Measurements from ENCODE around the gene C1QTNF3. TPM values are rescaled to one million over a fixed set of nuclear protein-coding genes. Genes with fewer than 3 reads are reported as not detected.

C1QTNF3 gene
- total and polyA plus RNA-seq, 2 experiments from 2014 or later = 1.7 to 2.0 TPM

- DNase-seq (ENCODE audit: low spot score) = no peak
- no peaks in the 10 kb centered on the region for H3K36me3 Mint-ChIP-seq (ENCODE audit: low read depth)
- H3K36me3 ChIP-seq (ENCODE audit: insufficient read depth) = no peaks in the 10 kb centered on the region
- no peaks in the 10 kb centered on the region for H3K9me3 Mint-ChIP-seq
- no peaks in the 10 kb centered on the region for H3K4me1 Mint-ChIP-seq
- no peaks in the 10 kb centered on the region for H3K27me3 ChIP-seq (ENCODE audit: insufficient read depth)
- no peak overlapping the region for H3K27ac ChIP-seq (ENCODE audit: low read depth)
- H3K27ac Mint-ChIP-seq = no peak overlapping the region
- no peaks in the 10 kb centered on the region for H3F3A ChIP-seq (replicated peaks; ENCODE audit: low read depth)
- no peak overlapping the region for H2AFZ ChIP-seq
- no peaks in the 10 kb centered on the region for H4K20me1 ChIP-seq (replicated peaks; ENCODE audit: insufficient read depth)
- H3K4me1 ChIP-seq (ENCODE audit: insufficient read depth) = no peaks in the 10 kb centered on the region
- H3K27me3 Mint-ChIP-seq (ENCODE audit: insufficient read depth, low read depth, poor library complexity) = no peaks in the 10 kb centered on the region
- no peak overlapping the region for H3K4me3 Mint-ChIP-seq
- ATAC-seq = no peak
- TF ChIP-seq, protein P1, sequence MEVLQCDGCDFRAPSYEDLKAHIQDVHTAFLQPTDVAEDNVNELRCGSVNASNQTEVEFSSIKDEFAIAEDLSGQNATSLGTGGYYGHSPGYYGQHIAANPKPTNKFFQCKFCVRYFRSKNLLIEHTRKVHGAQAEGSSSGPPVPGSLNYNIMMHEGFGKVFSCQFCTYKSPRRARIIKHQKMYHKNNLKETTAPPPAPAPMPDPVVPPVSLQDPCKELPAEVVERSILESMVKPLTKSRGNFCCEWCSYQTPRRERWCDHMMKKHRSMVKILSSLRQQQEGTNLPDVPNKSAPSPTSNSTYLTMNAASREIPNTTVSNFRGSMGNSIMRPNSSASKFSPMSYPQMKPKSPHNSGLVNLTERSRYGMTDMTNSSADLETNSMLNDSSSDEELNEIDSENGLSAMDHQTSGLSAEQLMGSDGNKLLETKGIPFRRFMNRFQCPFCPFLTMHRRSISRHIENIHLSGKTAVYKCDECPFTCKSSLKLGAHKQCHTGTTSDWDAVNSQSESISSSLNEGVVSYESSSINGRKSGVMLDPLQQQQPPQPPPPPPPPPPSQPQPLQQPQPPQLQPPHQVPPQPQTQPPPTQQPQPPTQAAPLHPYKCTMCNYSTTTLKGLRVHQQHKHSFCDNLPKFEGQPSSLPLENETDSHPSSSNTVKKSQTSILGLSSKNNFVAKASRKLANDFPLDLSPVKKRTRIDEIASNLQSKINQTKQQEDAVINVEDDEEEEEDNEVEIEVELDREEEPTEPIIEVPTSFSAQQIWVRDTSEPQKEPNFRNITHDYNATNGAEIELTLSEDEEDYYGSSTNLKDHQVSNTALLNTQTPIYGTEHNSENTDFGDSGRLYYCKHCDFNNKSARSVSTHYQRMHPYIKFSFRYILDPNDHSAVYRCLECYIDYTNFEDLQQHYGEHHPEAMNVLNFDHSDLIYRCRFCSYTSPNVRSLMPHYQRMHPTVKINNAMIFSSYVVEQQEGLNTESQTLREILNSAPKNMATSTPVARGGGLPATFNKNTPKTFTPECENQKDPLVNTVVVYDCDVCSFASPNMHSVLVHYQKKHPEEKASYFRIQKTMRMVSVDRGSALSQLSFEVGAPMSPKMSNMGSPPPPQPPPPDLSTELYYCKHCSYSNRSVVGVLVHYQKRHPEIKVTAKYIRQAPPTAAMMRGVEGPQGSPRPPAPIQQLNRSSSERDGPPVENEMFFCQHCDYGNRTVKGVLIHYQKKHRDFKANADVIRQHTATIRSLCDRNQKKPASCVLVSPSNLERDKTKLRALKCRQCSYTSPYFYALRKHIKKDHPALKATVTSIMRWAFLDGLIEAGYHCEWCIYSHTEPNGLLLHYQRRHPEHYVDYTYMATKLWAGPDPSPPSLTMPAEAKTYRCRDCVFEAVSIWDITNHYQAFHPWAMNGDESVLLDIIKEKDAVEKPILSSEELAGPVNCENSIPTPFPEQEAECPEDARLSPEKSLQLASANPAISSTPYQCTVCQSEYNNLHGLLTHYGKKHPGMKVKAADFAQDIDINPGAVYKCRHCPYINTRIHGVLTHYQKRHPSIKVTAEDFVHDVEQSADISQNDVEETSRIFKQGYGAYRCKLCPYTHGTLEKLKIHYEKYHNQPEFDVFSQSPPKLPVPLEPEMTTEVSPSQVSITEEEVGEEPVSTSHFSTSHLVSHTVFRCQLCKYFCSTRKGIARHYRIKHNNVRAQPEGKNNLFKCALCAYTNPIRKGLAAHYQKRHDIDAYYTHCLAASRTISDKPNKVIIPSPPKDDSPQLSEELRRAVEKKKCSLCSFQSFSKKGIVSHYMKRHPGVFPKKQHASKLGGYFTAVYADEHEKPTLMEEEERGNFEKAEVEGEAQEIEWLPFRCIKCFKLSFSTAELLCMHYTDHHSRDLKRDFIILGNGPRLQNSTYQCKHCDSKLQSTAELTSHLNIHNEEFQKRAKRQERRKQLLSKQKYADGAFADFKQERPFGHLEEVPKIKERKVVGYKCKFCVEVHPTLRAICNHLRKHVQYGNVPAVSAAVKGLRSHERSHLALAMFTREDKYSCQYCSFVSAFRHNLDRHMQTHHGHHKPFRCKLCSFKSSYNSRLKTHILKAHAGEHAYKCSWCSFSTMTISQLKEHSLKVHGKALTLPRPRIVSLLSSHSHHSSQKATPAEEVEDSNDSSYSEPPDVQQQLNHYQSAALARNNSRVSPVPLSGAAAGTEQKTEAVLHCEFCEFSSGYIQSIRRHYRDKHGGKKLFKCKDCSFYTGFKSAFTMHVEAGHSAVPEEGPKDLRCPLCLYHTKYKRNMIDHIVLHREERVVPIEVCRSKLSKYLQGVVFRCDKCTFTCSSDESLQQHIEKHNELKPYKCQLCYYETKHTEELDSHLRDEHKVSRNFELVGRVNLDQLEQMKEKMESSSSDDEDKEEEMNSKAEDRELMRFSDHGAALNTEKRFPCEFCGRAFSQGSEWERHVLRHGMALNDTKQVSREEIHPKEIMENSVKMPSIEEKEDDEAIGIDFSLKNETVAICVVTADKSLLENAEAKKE (CRISPR knock-in tag; IDR thresholded peaks at IDR 0.05) = no peak
- TF ChIP-seq ETS1 (IDR thresholded peaks at IDR 0.05) (no peak), NANOG (IDR thresholded peaks at IDR 0.05; ENCODE audit: borderline replicate concordance) (no peak), JUNB (IDR thresholded peaks at IDR 0.05; ENCODE audit: unreplicated experiment) (no peak), EZH2phosphoT487 (IDR thresholded peaks at IDR 0.05; ENCODE audit: unreplicated experiment) (no peak), ZNF114 (CRISPR knock-in tag; IDR thresholded peaks at IDR 0.05) (no peak), EZH2 (IDR thresholded peaks at IDR 0.05; ENCODE audit: low read depth, unreplicated experiment) (no peak), ZNF331 (CRISPR knock-in tag; IDR thresholded peaks at IDR 0.05; ENCODE audit: low read depth) (no peak)
- TF ChIP-seq, protein P2, sequence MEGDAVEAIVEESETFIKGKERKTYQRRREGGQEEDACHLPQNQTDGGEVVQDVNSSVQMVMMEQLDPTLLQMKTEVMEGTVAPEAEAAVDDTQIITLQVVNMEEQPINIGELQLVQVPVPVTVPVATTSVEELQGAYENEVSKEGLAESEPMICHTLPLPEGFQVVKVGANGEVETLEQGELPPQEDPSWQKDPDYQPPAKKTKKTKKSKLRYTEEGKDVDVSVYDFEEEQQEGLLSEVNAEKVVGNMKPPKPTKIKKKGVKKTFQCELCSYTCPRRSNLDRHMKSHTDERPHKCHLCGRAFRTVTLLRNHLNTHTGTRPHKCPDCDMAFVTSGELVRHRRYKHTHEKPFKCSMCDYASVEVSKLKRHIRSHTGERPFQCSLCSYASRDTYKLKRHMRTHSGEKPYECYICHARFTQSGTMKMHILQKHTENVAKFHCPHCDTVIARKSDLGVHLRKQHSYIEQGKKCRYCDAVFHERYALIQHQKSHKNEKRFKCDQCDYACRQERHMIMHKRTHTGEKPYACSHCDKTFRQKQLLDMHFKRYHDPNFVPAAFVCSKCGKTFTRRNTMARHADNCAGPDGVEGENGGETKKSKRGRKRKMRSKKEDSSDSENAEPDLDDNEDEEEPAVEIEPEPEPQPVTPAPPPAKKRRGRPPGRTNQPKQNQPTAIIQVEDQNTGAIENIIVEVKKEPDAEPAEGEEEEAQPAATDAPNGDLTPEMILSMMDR (conservative IDR thresholded peaks at IDR 0.05; ENCODE audit: low read depth in 2 of 2) = no peak
- no peak overlapping the region for H3K4me2 ChIP-seq
- H3K79me2 ChIP-seq (replicated peaks; ENCODE audit: insufficient read depth) = no peaks in the 10 kb centered on the region
- H3K9me2 ChIP-seq (ENCODE audit: insufficient read depth) = no peaks in the 10 kb centered on the region
- no peak overlapping the region for H3K4me3 ChIP-seq
Measured at GRCh38 chr5:34014626-34015025, 28.4 kb downstream of the C1QTNF3 start.

Measured in GM23338 (cell line).